Gastroesophageal sphincter (tissue), 3 donors: ENCODE measurements around the gene KLHL18.

ENCODE experiments used
- CTCF ChIP-seq, 4 experiments: fragments of 200-600 bp in 2 of 4; fragments of 450-650 bp in 2 of 4; sonication (generic) in 1 of 4; IDR thresholded peaks; one replicate each; pipeline ENCODE4 v1.5.1; 2017 to 2019; ENCODE audit warnings: antibody characterized with exemption in 4 of 4, mild to moderate bottlenecking in 2 of 4, moderate library complexity in 2 of 4
- POLR2A ChIP-seq, 2 donors: fragments of 450-650 bp; IDR thresholded peaks; one replicate each; pipeline ENCODE4 v1.6.1; 2017; ENCODE audit warnings: antibody characterized with exemption in 2 of 2, mild to moderate bottlenecking in 2 of 2, moderate library complexity in 1 of 2
- POLR2AphosphoS5 ChIP-seq: sonication (generic); formaldehyde crosslinking; IDR thresholded peaks from one replicate; pipeline ENCODE4 v1.6.1; 2017; ENCODE audit warnings: antibody characterized with exemption

- TF ChIP-seq POLR2AphosphoS5, result no peak
- TF ChIP-seq CTCF (IDR thresholded peaks at IDR 0.05), result no peak
- no peak for TF ChIP-seq POLR2A (IDR thresholded peaks at IDR 0.05)
These were observed 21.4 kb upstream of the KLHL18 start for GRCh38 chr3:47261301-47261700.
